ENCODE results near the gene CAMKK1.
"Not testable (repeated sequence)": the region's sequence is repeated elsewhere in the genome, so short reads cannot be mapped to it uniquely, and the experiment has no call there.

Gene CAMKK1

GRCh38 chr17:3844556-3844955 lies 48.3 kb downstream of the CAMKK1 start:
- DNase-seq: not testable (repeated sequence)

DNA sequence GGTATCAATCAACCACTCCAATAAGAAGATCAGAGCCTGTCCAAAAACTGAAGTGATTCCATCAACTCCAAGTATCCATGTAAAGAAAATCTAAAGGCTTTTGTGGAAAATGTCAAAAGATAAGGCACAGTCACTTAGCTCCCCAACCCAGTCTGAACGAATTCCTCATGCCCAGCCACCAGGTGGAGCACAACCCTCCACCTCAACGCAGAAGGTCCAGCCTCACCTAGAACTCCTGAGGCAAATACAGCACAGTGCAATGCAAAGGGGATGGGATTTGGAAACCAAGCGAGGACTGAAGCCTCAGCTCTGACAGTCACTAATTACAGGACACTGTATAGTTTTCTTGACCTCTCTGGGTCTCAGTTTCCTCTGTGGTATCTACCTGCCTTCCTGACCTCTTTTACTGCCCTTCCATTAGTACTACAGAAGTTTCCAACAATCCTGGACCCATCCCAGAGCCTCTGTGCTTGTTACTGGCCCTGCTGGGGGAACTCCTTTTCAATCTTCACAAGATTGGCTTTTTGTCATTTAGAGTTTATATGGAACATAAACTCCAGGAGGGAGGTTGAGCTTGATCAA lies 48.8 kb downstream of the CAMKK1 start:
- DNase-seq: peak; percentile 19

DNA sequence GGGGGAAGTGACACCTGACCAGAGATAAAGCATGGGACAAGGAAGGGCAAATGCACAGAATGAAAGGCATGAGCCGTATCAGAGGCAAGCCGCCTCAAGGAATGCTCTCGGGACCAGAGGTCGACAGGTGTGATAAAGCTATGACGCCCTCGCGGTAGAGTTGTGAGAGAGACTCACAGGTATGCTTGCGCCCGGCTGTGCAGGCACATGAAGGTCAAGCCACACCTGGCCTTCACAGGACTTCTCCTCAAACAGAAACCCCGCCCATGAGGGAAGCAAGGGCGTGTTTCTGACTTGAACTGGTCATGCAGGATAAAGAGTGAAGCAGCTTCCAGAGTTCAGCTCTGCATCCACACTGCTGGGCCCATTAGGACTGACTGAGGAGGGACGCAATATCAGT lies 54.6 kb downstream of the CAMKK1 start:
- DNase-seq: no peak

DNA sequence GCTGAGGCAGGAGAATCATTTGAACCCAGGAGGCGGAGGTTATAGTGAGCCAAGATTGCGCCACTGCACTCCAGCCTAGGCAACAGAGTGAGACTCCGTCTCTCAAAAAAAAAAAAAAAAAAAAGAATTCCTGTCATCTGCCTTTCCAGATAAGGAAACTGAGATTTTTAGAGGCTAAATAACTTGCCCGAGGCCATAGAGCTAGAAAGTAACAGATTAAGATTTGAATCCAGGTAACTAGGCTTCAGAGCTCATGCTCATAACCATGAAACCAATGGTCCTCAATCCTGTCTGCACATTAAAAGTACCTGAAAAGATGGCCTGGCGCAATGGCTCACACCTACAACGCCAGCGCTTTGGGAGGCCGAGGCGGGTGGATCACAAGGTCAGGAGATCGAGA lies 56.3 kb downstream of the CAMKK1 start:
- DNase-seq: no peak

DNA sequence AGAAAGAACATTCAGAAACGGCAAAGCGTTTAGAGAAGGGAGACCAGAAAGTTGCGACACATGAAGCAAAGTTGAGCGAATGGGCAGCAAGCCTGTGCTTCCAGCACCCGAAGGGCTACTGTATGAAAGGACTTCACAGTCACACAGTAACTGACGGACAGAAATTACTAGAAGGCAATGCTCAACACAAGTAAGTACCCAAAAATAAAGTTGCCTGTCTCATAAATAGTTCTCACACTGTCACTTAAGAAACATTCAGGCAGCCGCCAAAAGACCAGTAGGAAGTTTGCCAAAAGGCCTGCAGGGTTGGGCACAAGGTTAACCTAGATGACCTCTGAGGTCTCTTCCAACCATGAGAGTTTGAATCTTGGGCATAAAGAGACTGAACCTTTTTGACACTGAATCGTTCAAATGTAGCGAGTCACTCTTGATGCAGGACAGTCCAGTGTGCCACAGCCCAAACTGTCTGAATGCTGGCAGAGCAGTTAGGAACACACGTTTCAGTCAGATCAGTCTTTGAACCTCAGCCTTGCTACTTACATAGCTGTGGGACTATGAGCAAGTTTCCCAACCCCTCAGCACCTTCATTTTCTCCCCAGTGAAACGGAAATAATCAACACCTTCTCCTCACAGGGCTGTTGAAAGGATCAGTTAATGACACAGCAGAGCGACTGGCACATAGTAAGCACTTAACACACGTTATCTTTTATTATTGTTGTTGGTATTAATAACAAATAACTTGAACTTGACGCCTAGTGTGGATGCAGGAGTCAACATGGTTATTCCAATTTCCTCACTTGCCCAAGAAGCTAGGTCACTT lies 57.2 kb downstream of the CAMKK1 start:
- no peak for DNase-seq

GRCh38 chr17:3834811-3835210 lies 58.0 kb downstream of the CAMKK1 start:
- no peak for DNase-seq

- no peak for DNase-seq
These were observed 64.0 kb downstream of the CAMKK1 start for GRCh38 chr17:3828852-3829232.

DNA sequence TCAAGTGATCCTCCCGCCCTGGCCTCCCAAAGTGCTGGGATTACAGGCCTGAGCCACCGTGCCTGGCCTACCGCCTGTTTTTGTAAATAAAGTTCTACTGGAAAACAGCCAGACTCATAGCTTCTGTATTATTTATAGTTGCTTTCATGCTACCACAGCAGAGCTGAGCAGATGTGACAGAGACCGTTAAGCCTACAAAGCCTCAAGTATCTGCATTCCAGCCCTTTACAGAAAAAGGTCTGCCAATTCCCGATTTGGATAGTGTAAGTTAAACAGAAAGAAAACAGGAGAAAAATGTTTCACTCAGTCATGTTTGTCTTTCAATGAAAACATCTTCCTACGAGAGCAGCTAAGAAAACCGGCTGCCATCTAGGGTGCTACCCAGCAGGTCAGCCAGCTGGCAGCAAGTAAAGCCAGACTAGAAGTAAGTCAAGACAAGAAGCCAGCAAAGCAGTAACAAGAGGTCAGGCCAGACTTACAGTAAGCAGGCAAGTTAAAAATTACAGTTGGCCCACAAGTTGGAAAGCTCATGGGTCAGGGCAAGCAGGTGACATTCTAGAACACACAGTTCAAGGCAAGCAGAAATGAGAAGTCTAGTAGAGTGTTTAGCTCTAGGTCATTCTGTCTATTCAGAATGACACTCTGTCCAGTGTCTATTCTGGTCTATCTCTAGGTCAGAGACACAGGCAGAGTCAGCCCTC lies 64.6 kb downstream of the CAMKK1 start:
- no peak for DNase-seq

- DNase-seq: peak; percentile 70
These were observed 65.6 kb downstream of the CAMKK1 start for GRCh38 chr17:3827124-3827773.

GRCh38 chr17:3826191-3826590 lies 66.7 kb downstream of the CAMKK1 start:
- no peak for DNase-seq

DNA sequence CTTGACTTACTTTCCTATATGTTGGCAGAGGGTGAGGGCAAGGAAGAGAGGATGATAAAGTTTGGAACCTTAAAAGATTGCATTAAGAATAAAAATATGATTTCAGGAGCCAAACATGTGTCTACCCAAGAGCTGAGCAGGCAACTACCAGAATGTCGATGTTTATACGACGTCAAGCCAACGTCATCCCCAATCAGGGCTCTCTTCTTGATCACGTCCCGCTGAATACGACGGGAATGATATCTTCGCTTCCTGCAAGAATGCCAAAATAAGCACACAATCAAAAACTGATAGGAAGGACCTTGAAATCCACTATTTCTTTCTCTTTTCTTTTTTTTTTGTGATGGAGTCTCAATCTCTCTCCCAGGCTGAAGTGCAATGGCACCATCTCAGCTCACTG lies 71.8 kb downstream of the CAMKK1 start:
- no peak for DNase-seq

- DNase-seq: no peak
These were observed 74.1 kb downstream of the CAMKK1 start for GRCh38 chr17:3818786-3819185.

GRCh38 chr17:3817851-3818605 lies 74.8 kb downstream of the CAMKK1 start:
- DNase-seq: no peak

DNA sequence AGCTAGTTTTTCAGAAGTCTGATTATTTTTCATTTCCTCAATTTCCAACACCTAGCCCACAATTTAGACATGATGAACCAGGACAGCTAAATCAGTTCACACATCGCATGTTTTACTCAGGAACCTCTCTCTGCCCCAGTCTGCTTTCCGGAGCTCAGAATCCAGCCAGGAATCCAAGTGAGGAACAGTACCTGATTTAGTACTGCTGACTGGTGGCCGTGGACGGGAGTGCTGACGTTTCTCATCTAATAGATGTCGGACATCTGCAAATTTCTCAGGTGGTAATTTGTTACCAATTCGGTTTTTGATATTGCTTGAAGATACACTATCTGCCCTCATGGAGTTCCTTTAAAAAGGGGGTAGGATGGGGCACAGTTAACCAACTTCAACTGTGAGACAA lies 76.9 kb downstream of the CAMKK1 start:
- no peak for DNase-seq

DNA sequence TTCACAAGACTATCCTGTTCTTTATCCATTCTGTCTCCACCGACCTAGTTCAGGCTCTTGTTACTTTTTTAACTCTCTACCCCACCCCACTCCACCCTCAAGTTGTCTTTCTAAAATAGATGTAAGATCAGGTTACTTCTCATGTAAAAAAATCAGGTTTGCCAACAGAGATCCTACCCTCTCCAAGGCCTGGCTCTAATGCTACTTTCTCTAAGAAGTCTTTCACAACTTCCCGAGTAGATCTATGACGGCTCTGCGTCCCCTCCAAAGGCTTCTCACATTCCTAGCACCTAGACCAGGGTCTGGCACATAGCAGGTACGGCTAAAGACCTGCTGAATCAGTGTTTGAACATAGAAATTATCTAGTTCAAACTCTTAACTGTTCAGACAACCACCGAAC lies 77.7 kb downstream of the CAMKK1 start:
- no peak for DNase-seq

DNA sequence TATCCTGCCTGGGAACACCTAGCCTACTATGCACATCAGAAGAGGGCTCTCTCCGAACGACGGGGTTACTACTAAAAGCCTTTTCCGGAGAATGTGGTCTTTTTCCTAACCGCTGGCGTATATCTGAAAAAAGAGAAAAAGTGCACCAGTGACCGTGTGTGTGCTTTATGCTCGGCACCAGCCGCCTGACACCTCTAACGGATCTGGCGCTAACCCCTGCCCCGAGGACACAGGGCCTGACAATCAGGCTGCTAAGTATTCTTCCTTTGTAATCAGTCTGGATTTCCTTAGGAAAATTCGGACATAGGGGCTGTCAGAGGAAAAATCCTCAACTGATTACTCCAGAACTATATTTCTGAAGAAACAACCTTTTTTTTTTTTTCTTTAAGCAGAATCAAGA lies 78.5 kb downstream of the CAMKK1 start:
- no peak for DNase-seq

- no peak for DNase-seq
These were observed 79.7 kb downstream of the CAMKK1 start for GRCh38 chr17:3813171-3813570.

- no peak for DNase-seq
These were observed 80.1 kb downstream of the CAMKK1 start for GRCh38 chr17:3812771-3813170.

GRCh38 chr17:3812284-3812683 lies 80.6 kb downstream of the CAMKK1 start:
- DNase-seq: no peak
